Lung (tissue), 12 donors: Measurements from ENCODE around the gene KIF26B. TPM values are rescaled to one million over a fixed set of nuclear protein-coding genes. Genes with fewer than 3 reads are reported as not detected.

Experiments
- ATAC-seq: fragments of 200-7000 bp; cut with Tn5 transposase; one replicate; pipeline ENCODE4 v1.9.1; 2020; ENCODE audit warnings: moderate number of reproducible peaks; ENCODE audit not compliant: insufficient read depth, low FRiP score
- DNase-seq, 3 donors: peaks; one replicate each; pipeline ENCODE4 v3.0.0-alpha.2; 2013 to 2017
- H3K27ac ChIP-seq, 2 donors: one replicate each; pipeline ENCODE4 v1.5.1; 2013; ENCODE audit warnings: mild to moderate bottlenecking in 2 of 2, moderate library complexity in 2 of 2, control low read depth in 1 of 2, inconsistent platforms in 1 of 2, low read depth in 1 of 2, low read length in 1 of 2
- H3K27me3 ChIP-seq, 3 donors: one replicate each; pipeline ENCODE4 v1.5.1; 2013; ENCODE audit warnings: low read length in 2 of 3; ENCODE audit not compliant: control insufficient read depth in 3 of 3, insufficient read depth in 3 of 3
- H3K36me3 ChIP-seq, 4 donors: one replicate each; pipeline ENCODE4 v1.5.1; 2013; ENCODE audit warnings: low read length in 4 of 4, mild to moderate bottlenecking in 1 of 4, moderate library complexity in 1 of 4; ENCODE audit not compliant: control insufficient read depth in 4 of 4, insufficient read depth in 4 of 4
- H3K4me1 ChIP-seq, 5 donors: one replicate each; pipeline ENCODE4 v1.5.1; 2013; ENCODE audit warnings: low read length in 5 of 5, mild to moderate bottlenecking in 2 of 5, moderate library complexity in 1 of 5; ENCODE audit not compliant: control insufficient read depth in 5 of 5, insufficient read depth in 5 of 5
- H3K4me3 ChIP-seq: one replicate; pipeline ENCODE4 v1.5.1; 2013; ENCODE audit warnings: mild to moderate bottlenecking, control low read depth, moderate library complexity
- H3K9ac ChIP-seq, 2 donors: one replicate each; pipeline ENCODE4 v1.5.1; 2013; ENCODE audit warnings: low read length in 2 of 2, control low read depth in 1 of 2; ENCODE audit not compliant: insufficient read depth in 1 of 2
- H3K9me3 ChIP-seq, 4 donors: one replicate each; pipeline ENCODE4 v1.5.1; 2013; ENCODE audit warnings: low read length in 3 of 4, mild to moderate bottlenecking in 1 of 4, moderate library complexity in 1 of 4; ENCODE audit not compliant: control insufficient read depth in 4 of 4, insufficient read depth in 3 of 4
- WGBS, 2 donors: extraction: QIAGEN DNeasy Blood & Tissue Kit; methylation state at CpG; one replicate each; pipeline ENCODE4 v1.1.7; 2013; 5-methylcytosine and 5-hydroxymethylcytosine counted together
- polyA plus RNA-seq, 2 donors: library from polyadenylated mRNA; stranded (reverse); fragments of 200-250 nt; gene quantifications; one replicate each; pipeline ENCODE4 v1.2.1, GENCODE V29; 2013
- total RNA-seq, 2 donors: library from RNA; depleted of rRNA in 1 of 2; stranded (reverse); fragments of >200 nt in 1 of 2; gene quantifications; one replicate each; pipeline ENCODE4 v1.2.1, GENCODE V29; 2014 to 2021
- TF ChIP-seq, protein P1 (sequence below): IDR thresholded peaks from 2 replicates; pipeline ENCODE4 v1.5.1; 2012; ENCODE audit warnings: mild to moderate bottlenecking; ENCODE audit errors: control extremely low read depth, extremely low read depth
- donor health status: control.
- donor health status: control.
- donor health status: Bipolar disorder and iron deficiency.
- donor health status: healthy.
- donor health status: DM: yes; HTN: yes; CAD: no.

The KIF26B gene
- total and polyA plus RNA-seq, 4 donors = 0.61 to 6.7 (median 2.2) TPM

DNA sequence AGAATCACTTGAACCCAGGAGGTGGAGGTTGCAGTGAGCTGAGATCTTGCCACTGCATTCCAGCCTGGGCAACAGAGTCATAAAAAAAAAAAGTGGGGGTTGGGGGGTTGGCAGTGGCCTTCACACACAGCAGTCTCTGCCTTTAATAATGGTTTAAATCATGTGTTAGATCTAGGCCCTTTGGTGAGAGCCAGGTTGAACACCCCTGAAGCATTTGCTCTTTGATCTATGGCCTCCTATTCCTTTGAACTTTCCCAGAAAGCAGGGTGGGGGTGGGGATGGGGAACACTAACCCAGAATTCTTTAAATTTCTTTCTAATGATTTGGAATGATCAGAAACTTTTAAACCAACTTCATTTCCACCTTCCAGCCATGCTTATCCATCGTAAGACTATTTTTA is 313.0 kb downstream of the KIF26B start:
- Histone ChIP-seq H3K4me3 (no peak overlapping the region), H3K36me3 (no peaks in the 10 kb centered on the region), H3K9me3 (peaks cover 0 to 4% (median 0%) of the 10 kb centered on the region in 4 donors), H3K27me3 (no peaks in the 10 kb centered on the region), H3K27ac (no peak overlapping the region), H3K4me1 (peaks cover 0 to 2% (median 0%) of the 10 kb centered on the region in 5 donors), H3K9ac (no peak overlapping the region)
- ATAC-seq = no peak
- DNase-seq = no peak
- TF ChIP-seq, protein P1, sequence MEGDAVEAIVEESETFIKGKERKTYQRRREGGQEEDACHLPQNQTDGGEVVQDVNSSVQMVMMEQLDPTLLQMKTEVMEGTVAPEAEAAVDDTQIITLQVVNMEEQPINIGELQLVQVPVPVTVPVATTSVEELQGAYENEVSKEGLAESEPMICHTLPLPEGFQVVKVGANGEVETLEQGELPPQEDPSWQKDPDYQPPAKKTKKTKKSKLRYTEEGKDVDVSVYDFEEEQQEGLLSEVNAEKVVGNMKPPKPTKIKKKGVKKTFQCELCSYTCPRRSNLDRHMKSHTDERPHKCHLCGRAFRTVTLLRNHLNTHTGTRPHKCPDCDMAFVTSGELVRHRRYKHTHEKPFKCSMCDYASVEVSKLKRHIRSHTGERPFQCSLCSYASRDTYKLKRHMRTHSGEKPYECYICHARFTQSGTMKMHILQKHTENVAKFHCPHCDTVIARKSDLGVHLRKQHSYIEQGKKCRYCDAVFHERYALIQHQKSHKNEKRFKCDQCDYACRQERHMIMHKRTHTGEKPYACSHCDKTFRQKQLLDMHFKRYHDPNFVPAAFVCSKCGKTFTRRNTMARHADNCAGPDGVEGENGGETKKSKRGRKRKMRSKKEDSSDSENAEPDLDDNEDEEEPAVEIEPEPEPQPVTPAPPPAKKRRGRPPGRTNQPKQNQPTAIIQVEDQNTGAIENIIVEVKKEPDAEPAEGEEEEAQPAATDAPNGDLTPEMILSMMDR = no peak
- 96 to 97% methylated on average over 1 of the region's 1 CpG for WGBS, 2 donors

DNA sequence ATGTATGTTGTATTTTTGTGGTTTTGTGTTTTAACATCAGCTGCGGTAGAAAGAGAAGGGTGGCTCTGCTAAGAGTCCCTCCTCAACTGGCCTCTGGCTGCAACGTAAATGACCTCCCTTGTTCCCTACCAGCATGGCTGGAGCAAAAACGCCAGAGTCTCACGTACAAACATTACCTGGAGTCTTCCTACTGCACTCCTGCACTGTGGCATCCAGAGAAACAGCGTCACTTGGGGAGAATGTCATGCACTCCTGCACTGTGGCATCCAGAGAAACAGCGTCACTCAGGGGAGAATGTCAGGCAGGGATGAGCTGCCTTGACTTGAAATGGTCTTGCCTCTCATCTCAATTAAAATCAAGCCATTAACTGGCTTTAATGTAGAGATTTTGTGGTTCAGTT is 314.2 kb downstream of the KIF26B start:
- DNase-seq (no peak), ATAC-seq (no peak)
- no peak overlapping the region for H3K4me3 ChIP-seq
- 83 to 92% methylated on average over 6 of the region's 6 CpGs for WGBS, 2 donors
- H3K9me3 ChIP-seq = peaks cover 0 to 4% (median 0%) of the 10 kb centered on the region in 4 donors
- H3K36me3 ChIP-seq = no peaks in the 10 kb centered on the region
- H3K27me3 ChIP-seq = no peaks in the 10 kb centered on the region
- H3K9ac ChIP-seq = no peak overlapping the region
- H3K4me1 ChIP-seq = peaks cover 0 to 2% (median 0%) of the 10 kb centered on the region in 5 donors
- H3K27ac ChIP-seq = no peak overlapping the region
- TF ChIP-seq, protein P1 = no peak

DNA sequence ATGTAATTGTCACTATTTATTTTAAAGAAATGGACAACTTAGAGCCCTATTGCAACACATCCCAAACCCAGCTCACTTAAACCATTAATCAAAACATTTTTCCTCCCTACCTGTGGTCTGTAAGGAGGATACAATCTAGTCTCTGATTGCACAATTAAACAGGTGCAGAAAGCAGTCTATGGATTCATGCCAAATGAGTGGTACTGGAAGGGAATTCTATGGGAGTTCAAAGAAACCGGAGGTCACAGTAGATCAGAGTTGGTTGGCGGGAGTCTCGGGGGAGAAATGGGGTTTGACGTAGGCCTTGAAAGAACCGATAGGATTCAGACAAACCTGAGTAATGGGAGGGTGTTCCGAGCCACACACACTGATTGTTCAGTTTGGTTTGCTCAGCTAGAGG is 314.9 kb downstream of the KIF26B start:
- H3K36me3 ChIP-seq = no peaks in the 10 kb centered on the region
- no peak for ATAC-seq
- no peaks in the 10 kb centered on the region for H3K9me3 ChIP-seq
- no peak overlapping the region for H3K27ac ChIP-seq
- no peaks in the 10 kb centered on the region for H3K27me3 ChIP-seq
- no peak for DNase-seq
- H3K9ac ChIP-seq = no peak overlapping the region
- TF ChIP-seq, protein P1 = no peak
- WGBS, 2 donors = 92 to 93% methylated on average over 6 of the region's 6 CpGs
- no peaks in the 10 kb centered on the region for H3K4me1 ChIP-seq
- no peak overlapping the region for H3K4me3 ChIP-seq

DNA sequence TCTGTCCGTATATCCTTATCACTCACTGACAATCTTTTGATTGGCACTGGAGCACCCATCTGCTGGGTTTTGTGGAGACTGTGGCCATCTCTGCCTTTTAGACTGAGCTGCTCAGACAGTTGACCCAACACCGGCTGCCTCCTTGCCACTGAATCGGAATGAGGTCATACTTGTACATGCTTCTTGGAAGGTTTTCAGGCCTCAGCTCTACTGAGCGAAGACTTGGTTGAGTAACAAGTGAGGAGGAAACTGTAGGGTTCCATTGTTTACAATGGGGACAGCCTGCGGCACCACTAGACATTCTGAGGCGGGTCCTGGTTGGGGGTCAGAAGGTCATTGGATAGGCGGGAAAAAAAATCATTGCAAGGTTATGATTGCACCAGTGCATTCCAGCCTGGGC is 320.3 kb downstream of the KIF26B start:
- 82 to 85% methylated on average over 7 of the region's 7 CpGs for WGBS, 2 donors
- Histone ChIP-seq H3K9me3 (no peaks in the 10 kb centered on the region), H3K36me3 (no peaks in the 10 kb centered on the region), H3K4me3 (no peak overlapping the region), H3K27ac (no peak overlapping the region), H3K4me1 (no peaks in the 10 kb centered on the region), H3K27me3 (no peaks in the 10 kb centered on the region), H3K9ac (no peak overlapping the region)
- TF ChIP-seq, protein P1 = no peak
- no peak for ATAC-seq
- DNase-seq = peak in 2 of 3 donors; percentile 26 to 52
